Mucosa of descending colon (tissue), 3 donors: Measurements from ENCODE around the gene ESPN. TPM values are rescaled to one million over a fixed set of nuclear protein-coding genes. Genes with fewer than 3 reads are reported as not detected.
"Not testable (repeated sequence)": the region's sequence is repeated elsewhere in the genome, so short reads cannot be mapped to it uniquely, and the experiment has no call there.

ENCODE experiments used
- ATAC-seq: fragments of 200-7000 bp; cut with Tn5 transposase; one replicate; pipeline ENCODE4 v1.9.1; 2020; ENCODE audit warnings: mild to moderate bottlenecking, moderate library complexity
- DNase-seq, 3 donors: peaks; one replicate each; pipeline ENCODE4 v3.0.0-alpha.2; 2020
- H3K36me3 ChIP-seq: fragments of 200-600 bp; one replicate; pipeline ENCODE4 v1.8.0; 2021; ENCODE audit warnings: low read depth, mild to moderate bottlenecking
- H3K4me1 ChIP-seq: fragments of 200-600 bp; one replicate; pipeline ENCODE4 v1.8.0; 2021; ENCODE audit warnings: low read depth, mild to moderate bottlenecking
- H3K4me3 ChIP-seq: fragments of 200-600 bp; one replicate; pipeline ENCODE4 v1.8.0; 2021; ENCODE audit warnings: mild to moderate bottlenecking
- H3K9me3 ChIP-seq: fragments of 200-600 bp; one replicate; pipeline ENCODE4 v1.8.0; 2021; ENCODE audit warnings: mild to moderate bottlenecking
- CTCF ChIP-seq: fragments of 200-600 bp; IDR thresholded peaks from one replicate; pipeline ENCODE4 v1.8.0; 2022; ENCODE audit warnings: antibody characterized with exemption, mild to moderate bottlenecking
- intact Hi-C, 2 donors: fragments of 100-400 bp; cut with DNase I in 1 of 2; cut with micrococcal nuclease in 1 of 2; formaldehyde crosslinking; loops; one replicate each; pipeline versions ENCODE4 v1.11.0 to v1.11.1; 2022; cut with DNase I, micrococcal nuclease
- total RNA-seq, 3 donors: library from RNA; stranded (reverse); fragmentation: NEBNext Ultra II Directional in 2 of 3; extraction: Animal tissue kit (Norgen Biotek cat#: 25700) in 2 of 3; gene quantifications; one replicate each; pipeline versions ENCODE4 v1.2.1 to v1.2.4, GENCODE V29; 2021 to 2023
- donor health status: DM: no; HTN: no; CAD: no; lungs with moderate emphysema.
- donor health status: DM: no; HTN: no; CAD: no.
- donor health status: DM: no; HTN: yes; CAD: no.

ESPN gene
- total RNA-seq, 3 donors from 2014 or later: 65.7 to 137 (median 124) TPM

GRCh38 chr1:6393400-6394187 is 31.0 kb upstream of the ESPN start, which contains the start of gene ACOT7:
TSS of gene ACOT7 (minus strand) at chr1:6393767. CDS start at chr1:6393399, 368 bp downstream.
- Histone ChIP-seq H3K9me3 (no peaks in the 10 kb centered on the region), H3K36me3 (no peaks in the 10 kb centered on the region), H3K4me3 (peak within 1 kb of the TSS; percentile 37), H3K4me1 (peaks cover 20% of the 10 kb centered on the region)
- DNase-seq (peak; percentile 91 to 93 (median 92)), ATAC-seq (peak; percentile 95)
- intact Hi-C loops: no loop called here
- TF ChIP-seq CTCF: no peak

- H3K9me3 ChIP-seq, H3K4me3 ChIP-seq, H3K36me3 ChIP-seq, intact Hi-C loops, ATAC-seq: not testable (repeated sequence)
- peaks cover 20% of the 10 kb centered on the region for H3K4me1 ChIP-seq
- DNase-seq: peak in 1 of 3 donors; percentile 25
These were observed 29.4 kb upstream of the ESPN start for GRCh38 chr1:6395130-6395529.

- H3K4me3 ChIP-seq, intact Hi-C loops, H3K36me3 ChIP-seq, H3K9me3 ChIP-seq, ATAC-seq: not testable (repeated sequence)
- DNase-seq: peak in 1 of 3 donors; percentile 57
- peaks cover 20% of the 10 kb centered on the region for H3K4me1 ChIP-seq
These were observed 28.8 kb upstream of the ESPN start for GRCh38 chr1:6395781-6396244.

GRCh38 chr1:6396998-6397397 is 27.6 kb upstream of the ESPN start:
- no peaks in the 10 kb centered on the region for H3K9me3 ChIP-seq
- DNase-seq: no peak
- no peaks in the 10 kb centered on the region for H3K36me3 ChIP-seq
- intact Hi-C loops: no loop called here
- peaks cover 12% of the 10 kb centered on the region for H3K4me1 ChIP-seq
- no peak overlapping the region for H3K4me3 ChIP-seq
- TF ChIP-seq CTCF: no peak
- no peak for ATAC-seq

GRCh38 chr1:6397844-6398441 is 26.6 kb upstream of the ESPN start:
- H3K9me3 ChIP-seq: no peaks in the 10 kb centered on the region
- intact Hi-C loops: no loop called here
- peaks cover 4% of the 10 kb centered on the region for H3K4me1 ChIP-seq
- ATAC-seq (no peak), DNase-seq (peak in 1 of 3 donors; percentile 14)
- no peak for TF ChIP-seq CTCF
- no peak overlapping the region for H3K4me3 ChIP-seq
- H3K36me3 ChIP-seq: no peaks in the 10 kb centered on the region

- ATAC-seq: no peak
- TF ChIP-seq CTCF: no peak
- DNase-seq: no peak
- peaks cover 2% of the 10 kb centered on the region for H3K4me1 ChIP-seq
- no peaks in the 10 kb centered on the region for H3K36me3 ChIP-seq
- no peaks in the 10 kb centered on the region for H3K9me3 ChIP-seq
- intact Hi-C loops: no loop called here
- no peak overlapping the region for H3K4me3 ChIP-seq
These were observed 25.3 kb upstream of the ESPN start for GRCh38 chr1:6399294-6399693.
